Measurements from ENCODE around the gene PKHD1. TPM values are rescaled to one million over a fixed set of nuclear protein-coding genes. Genes with fewer than 3 reads are reported as not detected.

Gene PKHD1
- polyA plus RNA-seq, 1 experiment: not detected

GRCh38 chr6:51675922-51676275 lies 411.5 kb downstream of the PKHD1 start:
- ChIA-PET CTCF (no interaction called here), POLR2A (no interaction called here)
- no peak for DNase-seq (ENCODE audit: low read depth, low spot score)
- TF ChIP-seq CTCF (IDR thresholded peaks at IDR 0.05; ENCODE audit: low read depth, low read length): no peak
- Histone ChIP-seq H3K27me3 (ENCODE audit: control insufficient read depth, insufficient read depth, low read length) (no peaks in the 10 kb centered on the region), H3K4me3 (ENCODE audit: low read depth, low read length) (no peak overlapping the region), H3K9me3 (ENCODE audit: control insufficient read depth, insufficient read depth, low read length) (peaks cover 3% of the 10 kb centered on the region; the same call in 1 of the 2 replicates), H3K27ac (ENCODE audit: low read depth, low read length) (no peak overlapping the region)

- H3K9me3 ChIP-seq (ENCODE audit: control insufficient read depth, insufficient read depth, low read length): peaks cover 3% of the 10 kb centered on the region; the same call in 1 of the 2 replicates
- H3K4me3 ChIP-seq (ENCODE audit: low read depth, low read length): no peak overlapping the region
- no peak for DNase-seq (ENCODE audit: low read depth, low spot score)
- no peak overlapping the region for H3K27ac ChIP-seq (ENCODE audit: low read depth, low read length)
- no peaks in the 10 kb centered on the region for H3K27me3 ChIP-seq (ENCODE audit: control insufficient read depth, insufficient read depth, low read length)
- ChIA-PET CTCF (no interaction called here), POLR2A (no interaction called here)
- TF ChIP-seq CTCF (IDR thresholded peaks at IDR 0.05; ENCODE audit: low read depth, low read length): no peak
Measured at GRCh38 chr6:51675020-51675921, 412.1 kb downstream of the PKHD1 start.

DNA sequence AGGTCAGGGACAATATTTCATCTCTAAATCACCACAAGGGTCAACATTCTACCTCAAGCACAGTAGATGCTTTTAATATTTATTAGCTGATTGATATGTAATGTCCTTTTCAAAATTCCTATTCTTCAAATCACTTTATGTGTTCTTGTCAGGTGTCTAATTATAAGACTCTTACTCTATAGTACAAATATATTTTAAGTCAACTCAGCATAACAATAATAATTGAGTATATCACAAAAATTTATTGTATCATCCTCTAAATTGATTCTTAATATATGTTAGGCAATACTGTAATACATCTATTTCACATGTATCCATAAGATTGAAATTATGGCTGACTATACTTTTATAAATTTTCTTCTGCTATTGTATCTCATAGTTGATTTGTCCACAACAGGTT lies 423.9 kb downstream of the PKHD1 start:
- H3K9me3 ChIP-seq (ENCODE audit: control insufficient read depth, insufficient read depth, low read length): peaks cover 10% of the 10 kb centered on the region; the same call in 1 of the 2 replicates
- no peak overlapping the region for H3K4me3 ChIP-seq (ENCODE audit: low read depth, low read length)
- ChIA-PET CTCF (no interaction called here), POLR2A (no interaction called here)
- no peaks in the 10 kb centered on the region for H3K27me3 ChIP-seq (ENCODE audit: control insufficient read depth, insufficient read depth, low read length)
- DNase-seq (ENCODE audit: low read depth, low spot score): no peak
- no peak for TF ChIP-seq CTCF (IDR thresholded peaks at IDR 0.05; ENCODE audit: low read depth, low read length)
- no peak overlapping the region for H3K27ac ChIP-seq (ENCODE audit: low read depth, low read length)

- DNase-seq (ENCODE audit: low read depth, low spot score): no peak
- Histone ChIP-seq H3K27me3 (ENCODE audit: control insufficient read depth, insufficient read depth, low read length) (no peaks in the 10 kb centered on the region), H3K4me3 (ENCODE audit: low read depth, low read length) (no peak overlapping the region), H3K9me3 (ENCODE audit: control insufficient read depth, insufficient read depth, low read length) (peaks cover 9% of the 10 kb centered on the region; the same call in 1 of the 2 replicates), H3K27ac (ENCODE audit: low read depth, low read length) (no peak overlapping the region)
- no peak for TF ChIP-seq CTCF (IDR thresholded peaks at IDR 0.05; ENCODE audit: low read depth, low read length)
- CTCF ChIA-PET: no interaction called here
- POLR2A ChIA-PET: no interaction called here
Measured at GRCh38 chr6:51660767-51661166, 426.6 kb downstream of the PKHD1 start.

GRCh38 chr6:51657491-51657890 lies 429.9 kb downstream of the PKHD1 start:
- ChIA-PET POLR2A (no interaction called here), CTCF (no interaction called here)
- H3K9me3 ChIP-seq (ENCODE audit: control insufficient read depth, insufficient read depth, low read length): peaks cover 4% of the 10 kb centered on the region; the same call in 1 of the 2 replicates
- no peak overlapping the region for H3K4me3 ChIP-seq (ENCODE audit: low read depth, low read length)
- no peak overlapping the region for H3K27ac ChIP-seq (ENCODE audit: low read depth, low read length)
- no peak for DNase-seq (ENCODE audit: low read depth, low spot score)
- no peak for TF ChIP-seq CTCF (IDR thresholded peaks at IDR 0.05; ENCODE audit: low read depth, low read length)
- H3K27me3 ChIP-seq (ENCODE audit: control insufficient read depth, insufficient read depth, low read length): no peaks in the 10 kb centered on the region
